Measurements from ENCODE around the gene FOXR1.

GRCh38 chr11:118935376-118935775 is 36.2 kb upstream of the FOXR1 start:
- no peak for TF ChIP-seq EP300 (IDR thresholded peaks at IDR 0.05)
- TF ChIP-seq CTCF (IDR thresholded peaks at IDR 0.05) = no peak
